B cell (primary cell): ENCODE data around the gene ZNF528. TPM values are rescaled to one million over a fixed set of nuclear protein-coding genes. Genes with fewer than 3 reads are reported as not detected.

Experiments
- ATAC-seq: fragments of 200-7000 bp; cut with Tn5 transposase; one replicate; pipeline ENCODE4 v1.10.0; 2021; ENCODE audit warnings: low read depth, mild to moderate bottlenecking, moderate number of reproducible peaks, moderate library complexity
- CTCF ChIA-PET: fragments of 350-600 bp; sonication (Branson Sonifier 250); formaldehyde crosslinking; loops from one replicate; lab custom pipeline; 2021; ENCODE audit warnings: antibody characterized with exemption, inconsistent platforms; lab: Charles Lee
- POLR2A ChIA-PET: fragments of 350-600 bp; sonication (Branson Sonifier 250); formaldehyde crosslinking; loops from one replicate; lab custom pipeline; 2021; ENCODE audit warnings: antibody characterized with exemption; lab: Charles Lee
- DNase-seq: peaks from one replicate; pipeline ENCODE4 v3.0.0; 2013
- H2AFZ ChIP-seq: 2 replicates; pipeline ENCODE4 v1.6.1; 2012; ENCODE audit warnings: mild to moderate bottlenecking, low read depth, low read length; ENCODE audit not compliant: insufficient read depth, poor library complexity, severe bottlenecking
- H3K27ac ChIP-seq, 2 donors: 1 replicate in 1 of 2; 2 replicates in 1 of 2; pipeline ENCODE4 v1.5.1; 2012 to 2013; ENCODE audit warnings: low read length in 2 of 2, mild to moderate bottlenecking in 2 of 2, moderate library complexity in 1 of 2
- H3K27me3 ChIP-seq, 4 experiments: fragments of 200-600 bp in 1 of 4; sonication (generic) in 1 of 4; replicated peaks in 1 of 4; 1 replicate in 2 of 4; 2 replicates in 2 of 4; pipeline versions ENCODE4 v1.6.1 to v1.7.0; 2013 to 2016; ENCODE audit warnings: low read length in 3 of 4, mild to moderate bottlenecking in 2 of 4, mixed read lengths in 1 of 4, moderate library complexity in 1 of 4; ENCODE audit not compliant: insufficient read depth in 4 of 4, control insufficient read depth in 3 of 4; ENCODE audit errors: control extremely low read depth in 1 of 4
- H3K36me3 ChIP-seq, 2 experiments: replicated peaks in 1 of 2; 1 replicate in 1 of 2; 2 replicates in 1 of 2; pipeline versions ENCODE4 v1.6.1 to v1.7.1; 2013; ENCODE audit warnings: low read length in 1 of 2; ENCODE audit not compliant: insufficient read depth in 2 of 2, control insufficient read depth in 1 of 2; ENCODE audit errors: control extremely low read depth in 1 of 2, extremely low read depth in 1 of 2
- H3K4me1 ChIP-seq, 2 donors: fragments of 200-600 bp in 1 of 2; sonication (generic) in 1 of 2; 1 replicate in 1 of 2; 2 replicates in 1 of 2; pipeline versions ENCODE4 v1.5.1 to v1.6.1; 2013 to 2017; ENCODE audit warnings: low read length in 2 of 2; ENCODE audit not compliant: control insufficient read depth in 2 of 2, insufficient read depth in 2 of 2
- H3K4me2 ChIP-seq: replicated peaks from 2 replicates; pipeline ENCODE3; 2012; ENCODE audit warnings: mild to moderate bottlenecking, low read depth, low read length; ENCODE audit not compliant: poor library complexity, severe bottlenecking
- H3K4me3 ChIP-seq, 5 experiments: fragments of 200-600 bp in 1 of 5; sonication (generic) in 1 of 5; 1 replicate in 3 of 5; 2 replicates in 2 of 5; pipeline versions ENCODE4 v1.5.1 to v1.7.0; 2011 to 2016; ENCODE audit warnings: low read length in 4 of 5, mild to moderate bottlenecking in 4 of 5, low read depth in 2 of 5, control low read depth in 1 of 5, moderate library complexity in 1 of 5; ENCODE audit not compliant: insufficient read depth in 1 of 5; ENCODE audit errors: control extremely low read depth in 1 of 5, extremely low read depth in 1 of 5
- H3K79me2 ChIP-seq: fragments of 200-600 bp; sonication (generic); one replicate; pipeline ENCODE4 v1.6.0; 2016; ENCODE audit warnings: low read length; ENCODE audit not compliant: control insufficient read depth, insufficient read depth
- H3K9ac ChIP-seq: fragments of 200-600 bp; sonication (generic); 2 replicates; pipeline ENCODE4 v1.6.1; 2017; ENCODE audit warnings: mild to moderate bottlenecking, low read length, moderate library complexity
- H3K9me3 ChIP-seq, 3 donors: one replicate each; pipeline versions ENCODE4 v1.6.1 to v1.7.1; 2013; ENCODE audit warnings: low read length in 2 of 3; ENCODE audit not compliant: control insufficient read depth in 2 of 3, insufficient read depth in 1 of 3; ENCODE audit errors: control extremely low read depth in 1 of 3
- H4K20me1 ChIP-seq: 2 replicates; pipeline ENCODE4 v1.6.0; 2012; ENCODE audit warnings: mild to moderate bottlenecking, low read length; ENCODE audit not compliant: insufficient read depth, control insufficient read depth, poor library complexity, severe bottlenecking
- H3K27ac Mint-ChIP-seq: one replicate; pipeline ENCODE4 v1.8.0; 2021; ENCODE audit warnings: mixed read lengths
- H3K27me3 Mint-ChIP-seq: one replicate; pipeline ENCODE4 v1.8.0; 2021; ENCODE audit warnings: mixed read lengths
- H3K4me1 Mint-ChIP-seq: one replicate; pipeline ENCODE4 v1.8.0; 2021; ENCODE audit warnings: mixed read lengths
- H3K4me3 Mint-ChIP-seq: one replicate; pipeline ENCODE4 v1.8.0; 2021; ENCODE audit warnings: mixed read lengths
- H3K9me3 Mint-ChIP-seq: one replicate; pipeline ENCODE4 v1.8.0; 2022; ENCODE audit warnings: mixed read lengths; ENCODE audit not compliant: insufficient read depth
- CTCF ChIP-seq: fragments of 200-600 bp; IDR thresholded peaks from one replicate; pipeline ENCODE4 v1.8.0; 2022; ENCODE audit warnings: antibody characterized with exemption, mild to moderate bottlenecking
- EZH2 ChIP-seq: IDR thresholded peaks from 2 replicates; pipeline ENCODE4 v1.6.1; 2012; ENCODE audit warnings: borderline replicate concordance, low read depth, mild to moderate bottlenecking, moderate library complexity, low read length; ENCODE audit not compliant: insufficient read depth, poor library complexity, severe bottlenecking
- WGBS: methylation state at CpG from one replicate; pipeline ENCODE4 v1.1.5; 2013; ENCODE audit warnings: missing lambda C conversion rate; ENCODE audit not compliant: insufficient coverage; 5-methylcytosine and 5-hydroxymethylcytosine counted together
- intact Hi-C: fragments of 100-400 bp; cut with micrococcal nuclease; formaldehyde crosslinking; loops from one replicate; pipeline ENCODE4 v1.10.0; 2022
- polyA plus RNA-seq: library from polyadenylated mRNA; depleted of rRNA; stranded (reverse); fragments of >200 nt; gene quantifications from 2 replicates; pipeline ENCODE4 v1.2.3, GENCODE V29; 2012
- total RNA-seq, 2 donors: library from RNA; stranded (reverse); fragments of 120-200 nt in 1 of 2; gene quantifications; 1 replicate in 1 of 2; 2 replicates in 1 of 2; pipeline versions ENCODE4 v1.2.3 to v1.2.4, GENCODE V29; 2013 to 2022

The ZNF528 gene
- total and polyA plus RNA-seq, 2 donors (not counting 1 experiment from before 2014, with no cell fraction given) = 15.0 to 69.2 TPM

GRCh38 chr19:52351512-52351911 lies 46.1 kb upstream of the ZNF528 start:
- H3K4me1 ChIP-seq = no peaks in the 10 kb centered on the region
- DNase-seq (no peak), ATAC-seq (no peak)
- TF ChIP-seq CTCF (no peak), EZH2 (no peak)
- H3K79me2 ChIP-seq = no peaks in the 10 kb centered on the region
- H3K9me3 ChIP-seq = peaks cover 0 to 63% (median 10%) of the 10 kb centered on the region in 3 donors
- no peaks in the 10 kb centered on the region for H4K20me1 ChIP-seq
- Mint-ChIP-seq H3K27ac (no peak overlapping the region), H3K27me3 (no peaks in the 10 kb centered on the region), H3K4me1 (no peaks in the 10 kb centered on the region), H3K4me3 (no peak overlapping the region), H3K9me3 (peaks cover 19% of the 10 kb centered on the region)
- 62% methylated on average over 9 of the region's 9 CpGs for WGBS
- H3K27ac ChIP-seq = no peak overlapping the region
- no peak overlapping the region for H3K4me3 ChIP-seq
- POLR2A ChIA-PET = no interaction called here
- no peak overlapping the region for H3K9ac ChIP-seq
- no peak overlapping the region for H3K4me2 ChIP-seq
- intact Hi-C loops = no loop called here
- CTCF ChIA-PET = interaction anchor here (0.7 kb wide), 1 partner anchor 66 kb away, joined by 3 read pairs; no protein-coding TSS in a partner anchor
- no peak overlapping the region for H2AFZ ChIP-seq
- H3K27me3 ChIP-seq = no peaks in the 10 kb centered on the region
- H3K36me3 ChIP-seq = peaks cover 0 to 5% of the 10 kb centered on the region in 2 experiments

GRCh38 chr19:52366414-52366824 lies 31.2 kb upstream of the ZNF528 start:
- Histone ChIP-seq H3K4me2 (no peak overlapping the region), H3K9me3 (peaks cover 4 to 68% (median 65%) of the 10 kb centered on the region in 3 donors)
- no peak overlapping the region for H3K4me3 Mint-ChIP-seq

More at GRCh38 chr19:52366414-52366824, 31.2 kb upstream of the ZNF528 start:
- H3K36me3 ChIP-seq = peaks cover 0 to 5% of the 10 kb centered on the region in 2 experiments
- peaks cover 14% of the 10 kb centered on the region for H3K79me2 ChIP-seq
- DNase-seq (no peak), ATAC-seq (no peak)
- H2AFZ ChIP-seq = no peak overlapping the region
- no peak overlapping the region for H3K27ac ChIP-seq
- no peaks in the 10 kb centered on the region for H3K27me3 ChIP-seq
- H3K4me3 ChIP-seq = no peak overlapping the region
- intact Hi-C loops = no loop called here
- H3K9ac ChIP-seq = no peak overlapping the region
- H4K20me1 ChIP-seq = no peaks in the 10 kb centered on the region
- ChIA-PET CTCF (no interaction called here), POLR2A (no interaction called here)
- Mint-ChIP-seq H3K4me1 (peaks cover 14% of the 10 kb centered on the region), H3K27ac (no peak overlapping the region), H3K27me3 (no peaks in the 10 kb centered on the region), H3K9me3 (peaks cover 12% of the 10 kb centered on the region)
- peaks cover 6 to 11% of the 10 kb centered on the region in 2 donors for H3K4me1 ChIP-seq
- WGBS = 100% methylated on average over 2 of the region's 8 CpGs
- TF ChIP-seq EZH2 (no peak), CTCF (no peak)
